ENCODE data around the gene FZD7.

FZD7 gene

DNA sequence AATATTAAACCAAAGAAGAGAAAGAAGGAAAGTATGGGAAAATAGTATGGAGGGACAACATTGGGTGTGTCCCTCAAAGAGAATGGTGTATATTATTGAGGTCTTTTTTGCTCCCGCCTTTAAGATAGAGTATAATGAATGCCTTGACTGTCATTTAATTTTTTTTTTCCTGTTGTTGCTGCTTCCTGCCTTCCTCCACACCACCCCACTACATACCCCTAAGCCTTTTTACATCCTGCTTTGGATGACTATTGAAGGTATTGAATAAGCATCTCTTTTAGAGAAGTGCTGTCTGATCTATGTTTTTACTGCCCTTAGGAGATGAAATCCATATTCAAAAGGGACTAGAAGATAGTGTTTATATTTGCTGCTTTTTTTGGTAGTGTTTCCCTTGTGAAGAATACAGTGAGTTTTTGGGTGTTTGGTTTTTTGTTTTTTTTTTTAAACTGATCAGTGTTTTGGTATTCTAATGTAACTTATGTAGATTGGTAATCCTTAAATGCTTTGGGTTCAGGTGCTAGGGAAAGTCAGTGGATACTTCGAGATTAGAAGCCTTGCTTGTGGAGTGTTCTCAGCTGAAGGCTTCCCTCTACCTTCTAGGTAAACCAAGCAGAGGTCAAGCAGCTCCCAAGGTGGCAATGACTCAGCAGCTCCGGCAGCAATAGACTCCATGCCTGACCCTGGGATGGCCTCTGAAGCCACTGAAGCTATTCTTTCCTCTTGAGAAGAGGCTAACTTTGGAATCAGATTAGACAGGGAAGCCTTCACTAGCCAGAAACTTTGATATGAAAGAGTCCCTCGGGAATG lies 5.0 kb downstream of the FZD7 start:
- H3K4me3 ChIP-seq (ENCODE audit: low read length), result no peak overlapping the region
- no CpG with 5 or more reads among the region's 4 CpGs for WGBS (ENCODE audit: extremely low coverage, insufficient coverage, low lambda C conversion rate)

DNA sequence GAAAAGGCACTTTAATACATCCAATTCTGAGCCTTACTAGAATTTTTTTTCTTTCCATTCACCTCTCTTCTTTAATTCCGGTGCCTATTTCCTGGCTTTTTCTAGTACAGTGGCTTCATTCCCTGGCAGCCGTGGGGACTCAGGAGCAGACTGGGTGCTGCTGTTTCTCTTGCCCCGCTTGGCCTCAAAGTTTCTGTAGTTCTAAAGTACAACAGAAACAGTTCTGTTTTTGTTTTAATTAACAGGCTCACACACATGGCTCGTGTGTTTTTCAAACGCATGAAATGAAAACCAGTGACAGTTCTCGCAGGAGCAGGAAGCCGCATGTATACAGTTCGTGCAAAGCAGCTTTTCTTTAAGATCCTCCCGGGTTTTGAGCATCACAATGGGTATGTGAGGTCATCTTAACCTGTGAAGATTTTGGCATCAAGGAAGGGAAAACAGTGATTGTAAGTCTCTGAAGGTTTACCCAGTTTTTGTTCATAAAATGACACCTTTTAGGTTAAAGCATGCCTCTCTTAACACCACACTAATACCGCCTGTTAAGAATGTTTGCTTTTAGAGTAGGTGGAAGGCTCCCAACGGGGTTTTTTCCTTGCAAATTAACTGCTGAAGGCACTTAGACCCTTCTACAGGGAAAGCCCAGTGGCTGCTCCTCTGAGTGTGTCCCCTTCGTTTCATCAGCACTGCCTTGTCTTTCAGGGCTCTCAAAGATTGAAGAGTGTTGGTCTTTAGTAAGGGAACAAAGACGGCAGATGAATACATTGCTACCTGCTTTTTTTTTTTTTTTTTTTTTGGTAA lies 5.8 kb downstream of the FZD7 start:
- Histone ChIP-seq H4K8ac (ENCODE audit: low read depth, low read length) (no peak overlapping the region), H3K56ac (ENCODE audit: low read length) (peak overlapping the region; percentile 56), H2BK120ac (ENCODE audit: low read depth, low read length) (no peak overlapping the region), H3K18ac (ENCODE audit: low read length) (peak overlapping the region; percentile 71), H3K79me1 (ENCODE audit: low read length) (no peaks in the 10 kb centered on the region), H3K23ac (ENCODE audit: low read length) (no peak overlapping the region), H3K27me3 (ENCODE audit: insufficient read depth, low read length, poor library complexity) (no peaks in the 10 kb centered on the region), H4K5ac (ENCODE audit: low read length) (no peak overlapping the region), H2BK5ac (ENCODE audit: low read length) (no peak overlapping the region), H3K4me2 (ENCODE audit: low read length) (peak overlapping the region; percentile 1), H3K79me2 (ENCODE audit: control insufficient read depth, insufficient read depth, low read length) (peaks cover 32% of the 10 kb centered on the region), H2AK5ac (ENCODE audit: low read length) (no peak overlapping the region), H3K27ac (ENCODE audit: low read depth, low read length) (peak overlapping the region; percentile 78), H3K4ac (ENCODE audit: low read depth, low read length) (no peak overlapping the region), H2BK15ac (replicated peaks; ENCODE audit: low read depth) (no peak overlapping the region), H3K4me1 (ENCODE audit: control insufficient read depth, low read depth, low read length) (no peaks in the 10 kb centered on the region), H3K4me3 (ENCODE audit: low read length) (no peak overlapping the region), H3K9ac (ENCODE audit: low read length) (peak overlapping the region; percentile 18), H3K36me3 (ENCODE audit: control insufficient read depth, insufficient read depth, low read length) (no peaks in the 10 kb centered on the region)
- DNase-seq, result peak; percentile 81
- WGBS (ENCODE audit: extremely low coverage, insufficient coverage, low lambda C conversion rate), result no CpG with 5 or more reads among the region's 13 CpGs

More for the DNA sequence above, 5.0 kb downstream of the FZD7 start:
- Histone ChIP-seq H3K4me2 (ENCODE audit: low read length) (peak overlapping the region; percentile 3), H3K4ac (ENCODE audit: low read depth, low read length) (no peak overlapping the region), H4K5ac (ENCODE audit: low read length) (no peak overlapping the region), H4K8ac (ENCODE audit: low read depth, low read length) (no peak overlapping the region), H3K27ac (ENCODE audit: low read depth, low read length) (peak overlapping the region; percentile 78), H3K79me2 (ENCODE audit: control insufficient read depth, insufficient read depth, low read length) (peaks cover 37% of the 10 kb centered on the region), H3K23ac (ENCODE audit: low read length) (no peak overlapping the region), H3K9ac (ENCODE audit: low read length) (peak overlapping the region; percentile 18), H3K56ac (ENCODE audit: low read length) (peak overlapping the region; percentile 56), H2BK5ac (ENCODE audit: low read length) (no peak overlapping the region), H3K4me1 (ENCODE audit: control insufficient read depth, low read depth, low read length) (no peaks in the 10 kb centered on the region), H2AK5ac (ENCODE audit: low read length) (no peak overlapping the region), H3K18ac (ENCODE audit: low read length) (peak overlapping the region; percentile 71), H2BK120ac (ENCODE audit: low read depth, low read length) (no peak overlapping the region), H2BK15ac (replicated peaks; ENCODE audit: low read depth) (no peak overlapping the region), H3K36me3 (ENCODE audit: control insufficient read depth, insufficient read depth, low read length) (no peaks in the 10 kb centered on the region), H3K27me3 (ENCODE audit: insufficient read depth, low read length, poor library complexity) (no peaks in the 10 kb centered on the region), H3K79me1 (ENCODE audit: low read length) (no peaks in the 10 kb centered on the region)
- DNase-seq, result peak; percentile 90

DNA sequence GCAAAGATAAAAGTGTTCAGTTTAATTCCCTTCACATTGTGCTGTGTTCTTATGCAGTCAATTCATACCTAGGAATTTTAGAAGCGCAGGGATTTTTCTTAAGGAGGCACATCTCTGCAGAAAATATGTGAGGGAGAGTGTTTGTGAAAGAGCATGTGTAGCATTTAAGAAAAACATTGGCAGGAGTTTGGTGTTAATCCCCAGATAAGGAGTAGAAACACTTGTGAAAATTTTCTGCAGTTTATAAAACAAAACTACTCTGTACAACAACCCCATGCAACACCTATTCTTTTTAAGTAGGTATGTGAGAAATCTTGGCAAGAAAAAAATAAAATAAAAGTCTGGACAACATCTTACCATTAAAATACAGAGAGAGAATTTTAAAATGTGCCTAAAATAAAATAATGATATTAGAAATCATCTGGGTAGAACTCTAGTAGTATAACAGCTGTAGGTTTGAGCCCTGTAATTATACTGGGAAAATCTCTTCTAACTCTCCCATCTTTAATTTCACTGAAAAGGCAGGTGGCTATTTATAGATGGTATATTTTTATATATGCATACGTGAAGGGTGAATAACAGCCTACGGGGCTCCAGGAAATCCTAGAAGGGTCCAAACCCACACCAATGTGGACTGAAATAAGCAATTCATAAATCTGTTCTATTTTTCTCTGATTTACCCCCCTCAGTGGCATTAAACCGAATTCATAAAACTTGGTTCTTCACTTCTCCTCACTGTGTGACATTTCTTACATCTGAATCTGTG lies 6.6 kb downstream of the FZD7 start:
- no peak for DNase-seq
- H3K4me3 ChIP-seq (ENCODE audit: low read length), result no peak overlapping the region
- no peaks in the 10 kb centered on the region for H3K36me3 ChIP-seq (ENCODE audit: control insufficient read depth, insufficient read depth, low read length)

DNA sequence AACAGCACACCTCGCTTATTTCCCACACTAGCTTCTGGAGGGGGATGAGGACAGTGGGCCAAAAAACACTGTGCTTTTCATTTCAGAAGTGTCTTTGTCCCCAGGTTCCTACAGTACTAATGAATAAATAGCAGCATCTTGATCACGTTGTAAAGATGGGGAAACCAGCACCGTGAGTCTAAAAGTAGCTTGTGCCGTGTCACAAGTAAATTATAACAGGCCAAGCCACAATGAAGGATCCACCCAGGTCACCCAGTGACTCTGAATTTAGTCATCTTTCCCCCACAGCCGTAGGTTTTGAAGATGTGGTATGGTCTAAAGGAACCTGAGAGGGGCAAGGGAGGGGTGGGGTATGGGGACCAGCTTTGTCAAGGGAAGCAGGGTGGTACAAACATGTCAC lies 8.8 kb downstream of the FZD7 start:
- Histone ChIP-seq H2AK5ac (ENCODE audit: low read length) (no peak overlapping the region), H3K36me3 (ENCODE audit: control insufficient read depth, insufficient read depth, low read length) (no peaks in the 10 kb centered on the region), H3K56ac (ENCODE audit: low read length) (no peak overlapping the region), H3K27me3 (ENCODE audit: insufficient read depth, low read length, poor library complexity) (no peaks in the 10 kb centered on the region), H2BK15ac (replicated peaks; ENCODE audit: low read depth) (no peak overlapping the region), H3K4me1 (ENCODE audit: control insufficient read depth, low read depth, low read length) (peaks cover 2% of the 10 kb centered on the region), H4K5ac (ENCODE audit: low read length) (no peak overlapping the region), H2BK5ac (ENCODE audit: low read length) (no peak overlapping the region), H3K18ac (ENCODE audit: low read length) (no peak overlapping the region), H3K23ac (ENCODE audit: low read length) (no peak overlapping the region), H3K27ac (ENCODE audit: low read depth, low read length) (no peak overlapping the region), H3K4ac (ENCODE audit: low read depth, low read length) (no peak overlapping the region), H3K4me3 (ENCODE audit: low read length) (no peak overlapping the region), H3K9ac (ENCODE audit: low read length) (no peak overlapping the region), H3K79me2 (ENCODE audit: control insufficient read depth, insufficient read depth, low read length) (peaks cover 4% of the 10 kb centered on the region), H3K79me1 (ENCODE audit: low read length) (no peaks in the 10 kb centered on the region), H3K4me2 (ENCODE audit: low read length) (no peak overlapping the region), H4K8ac (ENCODE audit: low read depth, low read length) (no peak overlapping the region), H2BK120ac (ENCODE audit: low read depth, low read length) (no peak overlapping the region)
- DNase-seq, result no peak
- no CpG with 5 or more reads among the region's 5 CpGs for WGBS (ENCODE audit: extremely low coverage, insufficient coverage, low lambda C conversion rate)

More for the DNA sequence above, 6.6 kb downstream of the FZD7 start:
- Histone ChIP-seq H3K27ac (ENCODE audit: low read depth, low read length) (no peak overlapping the region), H3K18ac (ENCODE audit: low read length) (no peak overlapping the region), H2BK120ac (ENCODE audit: low read depth, low read length) (no peak overlapping the region), H2BK5ac (ENCODE audit: low read length) (no peak overlapping the region), H3K4me1 (ENCODE audit: control insufficient read depth, low read depth, low read length) (no peaks in the 10 kb centered on the region), H2BK15ac (replicated peaks; ENCODE audit: low read depth) (no peak overlapping the region), H3K4ac (ENCODE audit: low read depth, low read length) (no peak overlapping the region), H4K5ac (ENCODE audit: low read length) (no peak overlapping the region), H4K8ac (ENCODE audit: low read depth, low read length) (no peak overlapping the region), H3K4me2 (ENCODE audit: low read length) (no peak overlapping the region), H3K23ac (ENCODE audit: low read length) (no peak overlapping the region), H3K9ac (ENCODE audit: low read length) (no peak overlapping the region), H2AK5ac (ENCODE audit: low read length) (no peak overlapping the region), H3K56ac (ENCODE audit: low read length) (no peak overlapping the region), H3K79me2 (ENCODE audit: control insufficient read depth, insufficient read depth, low read length) (peaks cover 24% of the 10 kb centered on the region), H3K27me3 (ENCODE audit: insufficient read depth, low read length, poor library complexity) (no peaks in the 10 kb centered on the region), H3K79me1 (ENCODE audit: low read length) (no peaks in the 10 kb centered on the region)
- no CpG with 5 or more reads among the region's 4 CpGs for WGBS (ENCODE audit: extremely low coverage, insufficient coverage, low lambda C conversion rate)

DNA sequence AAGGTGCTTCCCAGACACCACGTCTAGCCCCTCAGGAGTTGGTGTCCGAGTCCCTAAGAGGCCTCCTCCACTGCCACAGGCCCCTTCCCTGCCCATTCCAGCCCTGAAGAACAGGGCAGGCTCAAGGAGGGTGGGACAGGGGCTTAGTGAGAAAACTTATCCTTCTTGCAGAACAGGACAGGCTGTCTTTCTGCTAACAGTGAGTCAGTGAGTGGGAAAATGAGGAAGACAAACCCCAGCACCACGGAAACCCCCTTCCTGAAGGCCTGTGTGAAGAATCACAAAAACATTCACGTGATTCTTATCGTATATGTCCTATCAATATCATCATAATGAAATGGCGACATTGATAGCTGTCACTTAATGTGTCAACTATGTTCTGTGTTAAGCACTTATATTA lies 9.8 kb downstream of the FZD7 start:
- Histone ChIP-seq H3K79me1 (ENCODE audit: low read length) (no peaks in the 10 kb centered on the region), H3K4me1 (ENCODE audit: control insufficient read depth, low read depth, low read length) (peaks cover 2% of the 10 kb centered on the region), H2BK120ac (ENCODE audit: low read depth, low read length) (no peak overlapping the region), H2BK15ac (replicated peaks; ENCODE audit: low read depth) (no peak overlapping the region), H3K27ac (ENCODE audit: low read depth, low read length) (no peak overlapping the region), H3K56ac (ENCODE audit: low read length) (no peak overlapping the region), H3K4me2 (ENCODE audit: low read length) (no peak overlapping the region), H3K79me2 (ENCODE audit: control insufficient read depth, insufficient read depth, low read length) (no peaks in the 10 kb centered on the region), H3K23ac (ENCODE audit: low read length) (no peak overlapping the region), H2BK5ac (ENCODE audit: low read length) (no peak overlapping the region), H4K5ac (ENCODE audit: low read length) (no peak overlapping the region), H3K27me3 (ENCODE audit: insufficient read depth, low read length, poor library complexity) (no peaks in the 10 kb centered on the region), H2AK5ac (ENCODE audit: low read length) (no peak overlapping the region), H3K4ac (ENCODE audit: low read depth, low read length) (no peak overlapping the region), H3K4me3 (ENCODE audit: low read length) (no peak overlapping the region), H3K9ac (ENCODE audit: low read length) (no peak overlapping the region), H3K18ac (ENCODE audit: low read length) (no peak overlapping the region), H4K8ac (ENCODE audit: low read depth, low read length) (no peak overlapping the region), H3K36me3 (ENCODE audit: control insufficient read depth, insufficient read depth, low read length) (no peaks in the 10 kb centered on the region)
- whole genome bisulfite sequencing (ENCODE audit: extremely low coverage, insufficient coverage, low lambda C conversion rate), result no CpG with 5 or more reads among the region's 6 CpGs
- no peak for DNase-seq

Data from mesendoderm (in vitro differentiated cells).